ENCODE measurements around the gene SLC22A9.
"Not testable (repeated sequence)": the region's sequence is repeated elsewhere in the genome, so short reads cannot be mapped to it uniquely, and the experiment has no call there.

SLC22A9 gene

DNA sequence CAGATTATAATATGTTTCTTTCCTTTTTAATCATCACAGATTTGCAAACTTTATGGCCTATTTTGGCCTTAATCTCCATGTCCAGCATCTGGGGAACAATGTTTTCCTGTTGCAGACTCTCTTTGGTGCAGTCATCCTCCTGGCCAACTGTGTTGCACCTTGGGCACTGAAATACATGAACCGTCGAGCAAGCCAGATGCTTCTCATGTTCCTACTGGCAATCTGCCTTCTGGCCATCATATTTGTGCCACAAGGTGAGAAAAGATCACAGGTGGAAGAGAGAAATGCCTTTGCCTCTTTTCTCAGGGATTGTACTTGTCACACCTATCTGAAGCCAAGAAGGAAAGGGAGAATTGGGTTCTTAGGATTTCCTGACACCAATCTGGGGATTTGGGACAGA lies 36.9 kb downstream of the SLC22A9 start:
- TF ChIP-seq, protein P1, sequence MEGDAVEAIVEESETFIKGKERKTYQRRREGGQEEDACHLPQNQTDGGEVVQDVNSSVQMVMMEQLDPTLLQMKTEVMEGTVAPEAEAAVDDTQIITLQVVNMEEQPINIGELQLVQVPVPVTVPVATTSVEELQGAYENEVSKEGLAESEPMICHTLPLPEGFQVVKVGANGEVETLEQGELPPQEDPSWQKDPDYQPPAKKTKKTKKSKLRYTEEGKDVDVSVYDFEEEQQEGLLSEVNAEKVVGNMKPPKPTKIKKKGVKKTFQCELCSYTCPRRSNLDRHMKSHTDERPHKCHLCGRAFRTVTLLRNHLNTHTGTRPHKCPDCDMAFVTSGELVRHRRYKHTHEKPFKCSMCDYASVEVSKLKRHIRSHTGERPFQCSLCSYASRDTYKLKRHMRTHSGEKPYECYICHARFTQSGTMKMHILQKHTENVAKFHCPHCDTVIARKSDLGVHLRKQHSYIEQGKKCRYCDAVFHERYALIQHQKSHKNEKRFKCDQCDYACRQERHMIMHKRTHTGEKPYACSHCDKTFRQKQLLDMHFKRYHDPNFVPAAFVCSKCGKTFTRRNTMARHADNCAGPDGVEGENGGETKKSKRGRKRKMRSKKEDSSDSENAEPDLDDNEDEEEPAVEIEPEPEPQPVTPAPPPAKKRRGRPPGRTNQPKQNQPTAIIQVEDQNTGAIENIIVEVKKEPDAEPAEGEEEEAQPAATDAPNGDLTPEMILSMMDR (conservative IDR thresholded peaks at IDR 0.05) = no peak

DNA sequence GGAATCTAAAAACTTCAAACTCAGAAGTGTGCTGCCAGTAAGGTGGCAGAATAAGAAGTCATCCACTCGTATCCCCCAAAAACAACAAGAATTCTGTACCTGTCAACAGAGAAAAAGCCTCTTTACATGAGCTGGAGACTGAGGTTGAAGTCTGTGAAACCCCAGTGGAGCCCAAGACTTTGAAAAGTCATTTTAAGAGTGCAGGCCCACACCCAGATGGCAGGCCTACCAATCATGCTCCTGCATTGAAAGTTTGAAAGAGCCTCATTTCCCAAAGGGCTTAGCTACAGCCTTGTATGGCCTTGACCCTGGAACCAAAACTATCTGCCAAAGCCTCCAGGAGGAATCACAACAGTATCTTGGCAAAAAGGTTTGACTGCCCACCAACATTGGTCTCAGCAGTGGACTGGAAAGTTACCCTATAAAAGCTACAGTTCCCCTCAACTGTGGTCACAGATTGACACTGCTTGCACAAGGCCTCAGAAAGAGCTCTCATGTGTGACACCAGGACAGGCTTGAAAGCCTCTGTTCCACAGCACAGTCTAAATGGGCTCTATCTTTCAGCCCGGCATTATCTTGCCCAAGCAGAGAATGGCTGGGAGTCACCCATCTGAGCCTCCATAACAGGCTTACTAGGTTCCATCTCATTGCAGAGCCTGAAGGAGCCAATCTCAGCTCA lies 47.7 kb downstream of the SLC22A9 start:
- H3K27ac ChIP-seq = no peak overlapping the region
- TF ChIP-seq, protein P1 (conservative IDR thresholded peaks at IDR 0.05) = no peak

More for the DNA sequence above, 36.9 kb downstream of the SLC22A9 start:
- no peak overlapping the region for H3K27ac ChIP-seq

DNA sequence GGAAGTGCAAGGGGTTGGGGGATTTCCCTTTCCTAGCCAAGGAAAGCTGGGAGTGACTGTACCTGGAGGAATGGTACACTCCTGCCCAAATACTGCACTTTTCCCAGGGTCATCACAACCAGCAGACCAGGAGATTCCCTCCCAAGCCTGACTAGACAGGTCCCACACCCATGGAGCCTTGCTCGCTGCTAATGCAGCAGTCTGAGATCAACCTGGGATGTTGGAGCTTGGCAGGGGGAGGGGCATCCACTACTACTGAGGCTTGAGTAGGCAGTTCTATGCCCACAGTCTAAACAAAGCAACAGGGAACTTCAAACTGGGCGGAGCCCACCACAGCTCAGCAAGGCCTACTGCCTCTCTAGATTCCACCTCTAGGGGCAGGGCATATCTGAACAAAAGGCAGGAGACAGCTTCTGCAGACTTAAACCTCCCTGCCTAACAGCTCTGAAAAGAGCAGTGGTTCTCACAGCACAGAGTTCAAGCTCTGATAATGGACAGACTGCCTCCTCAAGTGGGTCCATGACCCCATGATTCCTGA lies 58.5 kb downstream of the SLC22A9 start:
- H3K27ac ChIP-seq = no peak overlapping the region
- TF ChIP-seq, protein P1 (conservative IDR thresholded peaks at IDR 0.05) = no peak; the same call in none of the 2 replicates

DNA sequence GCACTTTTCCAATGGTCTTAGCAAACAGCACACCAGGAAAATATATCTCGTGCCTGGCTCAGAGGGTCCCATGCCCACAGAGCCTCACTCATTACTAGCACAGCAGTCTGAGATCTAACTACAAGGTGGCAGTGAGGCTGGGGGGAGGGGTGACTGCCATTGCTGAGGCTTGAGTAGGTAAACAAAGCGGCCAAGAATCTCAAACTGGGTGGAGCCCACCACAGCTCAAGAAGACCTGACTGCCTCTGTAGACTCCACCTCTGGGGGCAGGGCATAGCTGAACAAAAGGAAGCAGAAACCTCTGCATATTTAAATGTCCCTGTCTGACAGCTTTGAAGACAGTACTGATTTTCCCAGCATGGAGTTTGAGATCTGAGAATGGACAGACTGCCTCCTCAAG lies 61.1 kb downstream of the SLC22A9 start:
- not testable (repeated sequence) for H3K27ac ChIP-seq

DNA sequence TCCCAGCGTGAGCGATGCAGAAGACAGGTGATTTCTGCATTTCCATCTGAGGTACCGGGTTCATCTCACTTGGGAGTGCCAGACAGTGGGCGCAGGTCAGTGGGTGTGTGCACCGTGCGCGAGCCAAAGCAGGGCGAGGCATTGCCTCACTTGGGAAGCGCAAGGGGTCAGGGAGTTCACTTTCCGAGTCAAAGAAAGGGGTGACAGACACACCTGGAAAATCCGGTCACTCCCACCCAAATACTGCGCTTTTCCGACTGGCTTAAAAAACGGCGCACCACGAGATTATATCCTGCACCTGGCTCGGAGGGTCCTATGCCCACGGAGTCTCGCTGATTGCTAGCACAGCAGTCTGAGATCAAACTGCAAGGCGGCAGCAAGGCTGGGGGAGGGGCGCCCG lies 65.8 kb downstream of the SLC22A9 start:
- not testable (repeated sequence) for H3K27ac ChIP-seq

DNA sequence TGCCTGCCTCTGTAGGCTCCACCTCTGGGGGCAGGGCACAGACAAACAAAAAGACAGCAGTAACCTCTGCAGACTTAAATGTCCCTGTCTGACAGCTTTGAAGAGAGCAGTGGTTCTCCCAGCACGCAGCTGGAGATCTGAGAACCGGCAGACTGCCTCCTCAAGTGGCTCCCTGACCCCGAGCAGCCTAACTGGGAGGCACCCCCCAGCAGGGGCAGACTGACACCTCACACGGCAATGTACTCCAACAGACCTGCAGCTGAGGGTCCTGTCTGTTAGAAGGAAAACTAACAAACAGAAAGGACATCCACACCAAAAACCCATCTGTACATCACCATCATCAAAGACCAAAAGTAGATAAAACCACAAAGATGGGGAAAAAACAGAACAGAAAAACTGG lies 66.2 kb downstream of the SLC22A9 start:
- not testable (repeated sequence) for H3K27ac ChIP-seq

DNA sequence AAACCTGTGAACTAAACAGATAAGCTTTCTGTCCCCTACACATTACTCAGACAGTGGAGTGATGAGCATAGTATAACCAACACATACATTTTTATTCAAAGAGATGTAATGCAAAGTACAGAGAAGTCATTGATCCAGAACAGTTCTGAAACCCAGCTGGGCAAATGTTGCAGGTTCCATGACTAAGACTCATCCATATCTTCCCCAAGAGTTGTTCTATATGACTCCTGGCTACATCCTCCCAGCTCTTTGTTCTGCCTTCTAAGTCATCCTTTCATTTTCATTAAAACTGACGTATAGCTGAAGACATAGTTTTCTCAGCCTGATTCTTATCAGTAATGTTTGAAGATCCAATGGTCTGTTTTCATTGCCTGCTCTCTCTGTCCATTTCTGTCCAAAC lies 74.1 kb downstream of the SLC22A9 start:
- no peak overlapping the region for H3K27ac ChIP-seq
- TF ChIP-seq, protein P1 (conservative IDR thresholded peaks at IDR 0.05) = no peak

DNA sequence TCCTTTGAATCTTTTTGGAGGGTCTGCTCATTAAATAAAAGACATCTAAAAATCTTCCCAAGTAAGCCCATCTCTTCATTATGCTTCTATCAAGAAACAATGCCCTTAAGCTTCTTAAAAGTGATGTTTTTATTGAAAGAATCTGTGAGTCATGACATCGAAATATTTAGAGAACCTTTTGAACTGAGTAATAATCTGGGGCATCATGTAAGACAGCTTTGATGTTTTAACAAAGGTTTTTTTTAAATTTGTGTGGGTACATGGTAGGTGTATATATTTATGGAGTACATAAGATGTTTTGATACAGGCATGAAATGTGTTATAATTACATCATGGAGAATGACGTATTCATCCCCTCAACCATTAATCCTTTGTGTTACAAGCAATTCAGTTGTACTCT lies 74.6 kb downstream of the SLC22A9 start:
- TF ChIP-seq, protein P1 (conservative IDR thresholded peaks at IDR 0.05) = no peak
- no peak overlapping the region for H3K27ac ChIP-seq

DNA sequence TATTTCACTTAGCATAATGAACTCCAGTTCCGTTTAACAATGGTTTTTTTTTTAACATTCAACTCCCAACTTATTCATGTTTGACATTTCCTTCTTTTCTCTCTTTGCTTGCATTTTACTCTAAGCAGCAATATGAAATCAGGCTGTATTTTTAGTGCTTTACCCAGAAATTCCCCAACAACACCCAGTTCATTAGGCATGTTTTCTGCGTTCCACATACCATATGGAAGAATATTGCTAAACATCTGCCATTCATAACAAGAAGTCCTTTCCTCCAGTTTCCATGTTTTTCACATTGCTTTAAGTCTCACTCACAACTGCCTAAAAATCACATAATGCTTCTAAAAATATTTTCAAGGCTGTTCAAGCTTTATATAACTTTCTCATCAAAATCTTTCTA lies 75.5 kb downstream of the SLC22A9 start:
- TF ChIP-seq, protein P1 (conservative IDR thresholded peaks at IDR 0.05) = no peak
- H3K27ac ChIP-seq = no peak overlapping the region
